Left cardiac atrium (tissue), 4 donors: ENCODE data around the gene PPP1R12C. TPM values are rescaled to one million over a fixed set of nuclear protein-coding genes. Genes with fewer than 3 reads are reported as not detected.
"Not testable (repeated sequence)": the region's sequence is repeated elsewhere in the genome, so short reads cannot be mapped to it uniquely, and the experiment has no call there.

Experiments used
- ATAC-seq, 2 donors: fragments of 200-7000 bp; cut with Tn5 transposase; one replicate each; pipeline ENCODE4 v1.9.1; 2020; ENCODE audit warnings: mild to moderate bottlenecking in 2 of 2, moderate library complexity in 2 of 2
- DNase-seq: peaks from one replicate; pipeline ENCODE4 v3.0.0-alpha.2; 2020
- intact Hi-C, 2 donors: fragments of 100-400 bp; cut with DNase I; formaldehyde crosslinking; loops; one replicate each; pipeline versions ENCODE4 v1.14.1 to v1.15.1; 2022 to 2023
- long read RNA-seq: library from polyadenylated mRNA; unstranded; transcript quantifications from one replicate; pipeline ENCODE4 v2.0.0, GENCODE V29; 2021
- total RNA-seq, 2 donors: library from RNA; stranded (reverse); fragmentation: NEBNext Ultra II Directional; extraction: Animal tissue kit (Norgen Biotek cat#: 25700); gene quantifications; one replicate each; pipeline ENCODE4 v1.2.1, GENCODE V29; 2021
- donor health status: DM: no; HTN: yes; CAD: no.
- donor health status: DM: no; HTN: yes; CAD: no; lungs with severe emphysema.
- donor health status: DM: yes; HTN: yes; CAD: no.
- donor health status: Dilated cardiomyopathy.

PPP1R12C gene
- 100 to 1,000 TPM; 117 to 193 TPM for total RNA-seq
- long read RNA-seq, partial matches to known transcripts = 1 of 8 reads
- long read RNA-seq, other reads (novel, unspliced or antisense) = 7 of 8 reads

- intact Hi-C loops = no loop called here
- ATAC-seq = no peak
- no peak for DNase-seq
Observed at GRCh38 chr19:55116859-55117662, at the start of gene PPP1R12C. Gene PPP1R12C, minus strand, starts transcription at chr19:55117637. Its CDS starts 94 bp downstream, at chr19:55117543.

- ATAC-seq (peak; percentile 99 to 100), DNase-seq (peak; percentile 95)
- intact Hi-C loops = no loop called here
Observed at GRCh38 chr19:55166530-55167268, 49.3 kb upstream of the PPP1R12C start, which contains the start of gene DNAAF3. Gene DNAAF3, minus strand, starts transcription at chr19:55166613. Its CDS starts 200 bp downstream, at chr19:55166413.

DNA sequence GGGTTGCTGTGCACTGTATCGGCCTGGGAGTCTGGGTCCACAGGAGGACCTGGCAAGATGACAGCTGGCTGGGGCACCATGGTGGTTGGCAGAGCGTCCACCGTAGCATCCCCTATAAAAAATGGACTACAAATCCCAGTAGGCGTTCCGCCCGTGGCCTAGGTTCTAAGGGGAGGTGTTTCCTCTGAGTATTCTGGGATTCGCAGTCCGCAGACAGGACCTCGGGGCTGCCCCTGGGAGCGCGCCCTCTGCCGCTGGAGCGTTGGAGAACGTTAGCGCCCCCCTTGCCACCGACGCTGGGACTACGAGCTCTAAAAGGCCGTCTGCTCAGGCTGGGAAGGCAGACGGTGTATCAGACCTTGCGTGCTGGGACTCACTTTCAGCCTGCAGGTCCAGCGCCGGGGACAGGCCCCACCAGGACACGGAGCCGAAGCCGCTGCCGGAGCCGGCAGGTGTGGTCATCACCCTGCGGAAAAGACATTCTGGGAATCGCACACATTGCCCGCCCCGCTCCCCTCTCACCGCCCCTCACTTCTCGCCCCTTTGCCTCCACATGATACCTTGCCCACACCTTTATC, 48.6 kb upstream of the PPP1R12C start:
- peak; percentile 81 for ATAC-seq
- intact Hi-C loops = no loop called here
- peak; percentile 70 for DNase-seq

GRCh38 chr19:55161571-55162322, 44.3 kb upstream of the PPP1R12C start:
- ATAC-seq (no peak), DNase-seq (peak; percentile 18)
- intact Hi-C loops = no loop called here

GRCh38 chr19:55160986-55161365, 43.5 kb upstream of the PPP1R12C start:
- ATAC-seq (no peak), DNase-seq (no peak)
- intact Hi-C loops = no loop called here

DNA sequence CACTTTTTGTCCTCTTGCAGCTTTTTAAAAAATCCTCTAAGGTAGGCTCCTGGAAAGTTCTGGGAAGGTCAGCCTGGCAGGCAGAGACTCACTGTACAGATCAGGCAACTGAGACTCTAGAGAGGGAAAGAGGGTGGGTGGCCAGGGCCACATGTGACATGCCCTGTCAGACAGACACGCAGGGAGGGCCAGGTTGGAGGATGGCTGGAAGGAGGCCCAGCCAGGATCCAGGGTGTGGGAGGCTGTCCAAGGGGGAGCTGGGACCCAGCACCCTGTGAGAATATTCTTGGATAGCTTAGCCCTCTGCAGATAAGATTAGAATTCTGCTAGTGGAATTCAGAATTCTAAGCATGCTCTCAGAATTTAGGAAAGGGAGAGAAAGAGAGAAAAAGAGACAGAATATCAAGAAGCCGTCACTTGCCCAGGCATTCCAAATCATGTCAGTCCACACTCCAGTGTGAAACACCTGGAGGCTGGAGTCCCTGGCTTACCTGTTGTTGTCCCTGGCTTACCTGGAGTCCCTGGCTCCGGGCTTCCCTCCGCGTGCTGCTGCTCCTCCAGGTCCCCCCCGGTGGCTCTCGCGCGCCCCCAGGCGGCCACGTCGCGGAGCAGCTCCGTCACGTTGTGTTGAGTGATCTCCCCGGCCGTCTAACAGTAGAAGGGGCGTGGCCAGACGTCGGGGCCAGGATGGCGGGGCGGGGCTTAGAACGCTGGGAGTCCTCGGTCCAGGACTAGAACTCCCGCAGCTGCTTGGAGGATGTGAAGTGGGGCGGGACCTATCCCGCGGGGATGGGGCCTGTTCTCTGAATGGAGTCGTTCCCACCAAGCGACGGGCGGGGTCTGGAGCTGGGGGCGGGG, 42.9 kb upstream of the PPP1R12C start:
- DNase-seq (peak; percentile 86), ATAC-seq (peak; percentile 49 to 57)
- intact Hi-C loops = no loop called here

DNA sequence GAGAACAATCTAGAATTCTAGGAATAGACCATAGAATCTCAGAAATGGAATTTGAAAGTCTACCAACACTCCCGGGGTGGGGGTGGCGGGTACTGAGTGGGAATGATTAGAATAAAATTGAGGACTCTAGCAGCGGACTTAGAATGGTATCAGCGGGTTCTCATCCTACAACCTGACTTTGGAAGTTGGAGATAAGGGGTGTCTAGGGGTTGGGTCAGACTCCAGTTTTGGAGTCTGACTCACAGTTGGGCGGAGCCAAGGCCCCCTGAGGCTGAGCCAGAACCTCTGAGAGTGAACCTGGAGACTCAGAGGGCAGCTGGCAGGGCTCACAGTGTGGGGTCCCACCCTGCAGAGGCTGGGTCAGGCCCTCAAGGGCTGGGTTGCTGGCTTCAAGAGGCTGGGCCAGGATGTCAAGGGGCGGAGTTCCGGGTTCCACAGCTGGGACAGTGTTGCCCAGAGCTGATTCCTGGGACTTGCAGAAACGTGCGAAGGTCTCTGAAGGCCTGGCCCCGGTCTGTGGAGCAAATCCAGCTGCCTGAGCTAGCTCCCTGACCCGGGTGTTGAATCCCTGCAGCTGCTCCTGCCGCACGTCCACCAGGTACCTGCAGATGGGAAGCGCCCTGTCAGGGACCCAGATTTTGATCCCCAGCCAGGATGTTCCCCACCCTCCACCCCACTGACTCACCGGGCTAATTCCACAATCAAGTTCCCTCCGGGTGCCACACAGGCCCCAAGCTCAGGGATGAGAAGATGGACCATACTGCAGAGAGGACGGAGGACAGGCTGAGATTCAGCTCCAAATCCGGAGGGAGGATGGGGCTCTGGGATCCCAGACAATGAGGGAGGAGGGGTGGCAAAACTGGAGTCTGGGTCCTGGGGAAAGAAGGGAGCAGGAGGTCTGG, 41.7 kb upstream of the PPP1R12C start:
- peak; percentile 58 to 85 for ATAC-seq
- peak; percentile 83 for DNase-seq
- intact Hi-C loops = no loop called here

DNA sequence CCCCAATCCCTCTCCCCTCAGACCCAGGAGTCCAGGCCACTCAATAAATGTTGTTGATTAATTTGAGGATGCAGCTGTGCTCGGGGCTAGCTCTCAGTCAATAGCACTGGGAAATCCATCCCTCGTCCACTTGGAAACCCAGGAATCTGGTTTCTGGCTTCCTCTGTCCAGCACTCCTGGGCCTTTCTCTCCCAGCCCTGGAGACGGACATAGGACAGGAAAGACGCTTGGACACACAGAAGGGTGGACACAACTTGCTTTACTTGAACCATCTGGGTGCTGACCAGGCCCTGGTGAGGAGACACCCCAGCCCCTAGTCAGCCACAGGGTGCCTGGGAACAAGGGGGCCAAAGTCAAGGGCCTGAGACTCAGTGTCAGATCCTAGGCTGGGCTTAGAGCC, 41.0 kb upstream of the PPP1R12C start:
- intact Hi-C loops = no loop called here
- ATAC-seq (no peak), DNase-seq (no peak)

GRCh38 chr19:55157064-55157908, 39.8 kb upstream of the PPP1R12C start, which contains the start of gene TNNI3:
Gene TNNI3, minus strand, starts transcription at chr19:55157732. Its CDS starts 143 bp downstream, at chr19:55157589.
- ATAC-seq (peak; percentile 35 to 51), DNase-seq (peak; percentile 56)
- intact Hi-C loops = no loop called here

GRCh38 chr19:55156202-55157063, 39.0 kb upstream of the PPP1R12C start:
- DNase-seq = peak; percentile 60
- intact Hi-C loops = no loop called here
- ATAC-seq = peak; percentile 48 to 82

DNA sequence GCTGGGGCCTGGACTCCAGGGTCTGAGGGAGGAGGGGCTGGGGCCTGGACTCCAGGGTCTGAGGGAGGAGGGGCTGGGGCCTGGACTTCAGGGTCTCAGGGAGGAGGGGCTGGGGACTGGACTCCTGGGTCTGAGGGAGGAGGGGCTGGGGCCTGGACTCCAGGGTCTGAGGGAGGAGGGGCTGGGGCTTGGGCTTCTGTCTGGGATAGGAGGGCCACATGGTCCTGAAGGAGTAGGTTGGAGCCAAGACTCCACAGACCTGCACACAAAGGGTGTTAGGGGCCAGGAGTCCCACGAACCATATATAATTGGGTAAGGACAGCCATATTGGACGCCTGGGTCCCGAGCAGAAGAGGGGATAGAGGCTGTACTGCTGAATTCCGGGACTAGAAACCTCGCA, 38.3 kb upstream of the PPP1R12C start:
- DNase-seq, ATAC-seq, intact Hi-C loops: not testable (repeated sequence)

DNA sequence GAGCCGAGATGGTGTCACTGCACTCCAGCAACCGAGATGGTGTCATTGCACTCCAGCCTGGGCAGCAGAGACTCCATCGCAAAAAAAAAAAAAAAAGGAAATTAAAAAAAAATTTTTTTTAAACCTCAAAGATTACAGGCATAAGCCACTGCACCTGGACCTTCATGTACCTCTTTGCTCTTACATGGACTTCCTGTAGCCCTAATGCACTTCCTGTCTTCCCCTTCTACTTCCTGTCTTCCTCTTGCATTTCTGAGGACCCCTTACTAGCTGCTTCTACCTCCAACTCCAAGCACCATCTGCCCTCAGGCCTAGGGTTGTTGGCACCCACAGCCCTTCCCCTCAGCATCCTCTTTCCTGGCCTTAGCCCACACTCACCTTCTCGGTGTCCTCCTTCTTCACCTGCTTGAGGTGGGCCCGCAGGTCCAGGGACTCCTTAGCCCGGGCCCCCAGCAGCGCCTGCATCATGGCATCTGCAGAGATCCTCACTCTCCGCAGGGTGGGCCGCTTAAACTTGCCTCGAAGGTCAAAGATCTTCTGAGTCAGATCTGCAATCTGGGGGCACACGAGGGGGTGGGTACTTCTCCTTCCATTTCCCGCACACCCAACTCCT, 36.3 kb upstream of the PPP1R12C start:
- ATAC-seq (no peak), DNase-seq (no peak)
- intact Hi-C loops = no loop called here

GRCh38 chr19:55152017-55152416, 34.6 kb upstream of the PPP1R12C start:
- intact Hi-C loops = no loop called here
- ATAC-seq (no peak), DNase-seq (no peak)

DNA sequence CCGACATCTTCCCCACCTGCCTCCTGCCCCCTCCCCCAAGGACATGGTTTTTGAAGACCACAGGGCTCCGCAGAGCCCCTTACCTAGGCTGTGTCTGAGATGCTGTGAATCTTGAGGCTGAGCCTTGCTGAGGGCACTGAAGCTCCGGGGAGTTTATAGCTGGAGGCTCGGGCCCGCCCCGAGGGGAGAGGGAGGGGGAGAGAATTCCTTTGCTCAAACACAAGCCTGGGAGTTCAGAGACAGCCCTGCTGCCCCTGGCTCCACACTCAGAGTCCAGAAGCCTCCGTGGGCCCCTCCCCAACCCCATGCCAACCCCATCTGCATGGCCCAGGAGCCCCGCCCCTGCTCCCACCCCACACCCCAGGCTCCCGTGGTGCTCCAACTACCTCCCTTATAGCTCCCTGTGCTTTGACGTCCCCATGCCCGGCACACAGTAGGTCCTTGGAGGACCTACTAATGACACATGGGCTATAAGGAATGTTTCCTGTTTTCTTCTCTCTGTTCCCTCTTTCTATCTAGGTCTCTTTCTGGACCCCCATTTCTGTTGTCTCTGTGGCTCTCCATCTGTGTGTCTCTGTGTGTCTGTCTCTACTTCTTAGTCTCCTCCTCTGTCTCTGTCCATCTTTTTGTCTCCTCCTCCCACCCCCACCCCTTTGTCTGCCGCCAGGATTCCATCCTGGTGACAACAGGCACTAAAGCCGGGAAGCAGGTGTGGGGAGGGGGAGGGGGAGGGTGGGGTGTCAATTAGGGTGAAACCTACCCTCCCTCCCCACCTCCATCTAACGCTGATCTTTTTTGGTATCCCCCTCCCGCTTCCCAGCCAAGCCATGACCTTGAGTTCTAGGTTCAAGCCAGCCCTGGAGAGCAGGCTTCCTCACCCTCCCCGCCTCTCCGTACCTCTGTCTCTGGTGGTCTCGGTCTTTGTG, 31.9 kb upstream of the PPP1R12C start, which contains the start of gene TNNT1:
Gene TNNT1, minus strand, starts transcription at position 129 of the 926 bp plus-strand sequence. CDS start 2,049 bp downstream, outside the sequence.
- DNase-seq (no peak), ATAC-seq (peak; percentile 45 to 54)
- intact Hi-C loops = loop anchor here in 1 of 2 donors (10.0 kb wide), 1 partner anchor 265 kb away; no protein-coding TSS in a partner anchor
